ENCODE measurements around the gene RALY. TPM values are rescaled to one million over a fixed set of nuclear protein-coding genes. Genes with fewer than 3 reads are reported as not detected.

Gene RALY
- total RNA-seq, 1 experiment from 2014 or later: 164 TPM

DNA sequence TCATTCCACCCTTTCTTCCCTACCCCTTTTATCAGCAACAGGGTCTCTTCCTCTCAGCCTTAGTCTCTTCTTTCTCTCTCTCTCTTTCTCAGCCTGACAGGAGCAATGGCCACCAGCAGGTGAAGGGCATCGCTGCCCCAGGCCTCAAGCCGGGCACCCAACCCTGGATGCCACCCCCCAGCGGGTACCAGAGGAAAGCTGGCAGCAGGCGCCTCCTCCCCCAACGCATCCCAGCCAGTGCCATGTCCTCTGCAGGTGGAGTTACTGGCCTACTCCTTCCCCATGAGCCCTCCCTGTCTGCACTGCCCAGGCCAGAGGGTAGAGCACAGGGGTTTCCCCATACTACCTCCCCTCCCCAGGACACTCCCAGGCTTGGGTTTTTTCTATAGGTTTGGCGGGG, 86.1 kb downstream of the RALY start:
- Histone ChIP-seq H3K36me3 (replicated peaks; ENCODE audit: control insufficient read depth, insufficient read depth, low read length) (peaks cover 24% of the 10 kb centered on the region), H3K4me3 (ENCODE audit: insufficient read depth, low read depth, low read length) (no peak overlapping the region), H3K27me3 (ENCODE audit: control insufficient read depth, insufficient read depth, low read length) (no peaks in the 10 kb centered on the region)
- no peak for DNase-seq

DNA sequence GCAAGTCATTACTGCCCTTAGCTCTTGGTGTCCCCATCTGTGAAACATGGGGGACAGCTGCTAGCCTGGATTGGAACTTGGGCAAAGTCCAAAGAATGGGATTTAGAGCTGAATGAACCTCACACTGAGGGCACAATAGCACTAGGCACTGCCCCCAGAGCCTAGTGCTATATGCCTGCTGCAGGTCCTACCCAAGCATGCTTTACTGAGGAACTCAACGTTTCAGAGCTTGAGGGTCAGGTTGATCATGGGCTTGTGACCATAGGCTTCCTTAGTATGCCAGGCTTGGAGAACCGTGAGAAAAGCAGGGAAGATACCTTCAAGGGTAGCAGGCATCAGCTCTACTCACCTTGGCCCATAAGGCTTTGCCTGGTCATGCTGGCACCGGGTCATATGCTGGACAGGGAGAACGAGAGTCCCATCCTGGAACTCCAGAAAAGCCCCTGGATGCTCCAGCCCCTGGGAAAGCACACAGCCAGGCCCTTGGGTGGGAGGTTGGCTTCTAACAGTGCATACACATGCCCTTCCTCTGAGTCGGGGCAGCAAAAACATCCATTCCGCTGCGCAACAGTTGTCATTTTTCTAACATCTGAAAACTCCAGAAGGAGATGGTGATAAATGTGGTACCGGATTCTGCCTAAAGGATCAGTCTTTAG, 88.6 kb downstream of the RALY start:
- Histone ChIP-seq H3K27me3 (ENCODE audit: control insufficient read depth, insufficient read depth, low read length) (no peaks in the 10 kb centered on the region), H3K4me3 (ENCODE audit: insufficient read depth, low read depth, low read length) (no peak overlapping the region), H3K36me3 (replicated peaks; ENCODE audit: control insufficient read depth, insufficient read depth, low read length) (peaks cover 19% of the 10 kb centered on the region)
- no peak for DNase-seq

DNA sequence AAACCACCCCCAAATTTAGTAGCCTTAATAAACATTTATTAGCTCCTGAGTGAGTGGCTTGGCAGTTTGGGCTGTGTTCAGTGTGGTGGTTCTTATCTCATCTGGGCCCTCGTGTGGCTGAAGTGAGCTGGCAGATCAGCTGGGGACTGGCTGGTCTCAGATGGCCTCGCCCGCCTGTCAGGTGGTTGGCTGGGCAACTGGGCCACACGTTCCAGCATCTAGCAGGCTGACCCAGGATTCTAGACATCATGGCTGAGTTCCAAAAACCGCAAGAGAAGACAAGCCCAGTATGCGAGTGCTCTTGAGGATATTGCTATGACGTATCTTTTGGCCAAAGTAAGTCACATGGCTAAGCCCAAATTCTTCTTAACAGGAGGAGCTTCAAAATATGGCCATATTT, 89.4 kb downstream of the RALY start:
- no peaks in the 10 kb centered on the region for H3K27me3 ChIP-seq (ENCODE audit: control insufficient read depth, insufficient read depth, low read length)
- peaks cover 16% of the 10 kb centered on the region for H3K36me3 ChIP-seq (replicated peaks; ENCODE audit: control insufficient read depth, insufficient read depth, low read length)
- no peak overlapping the region for H3K4me3 ChIP-seq (ENCODE audit: insufficient read depth, low read depth, low read length)
- DNase-seq: no peak

DNA sequence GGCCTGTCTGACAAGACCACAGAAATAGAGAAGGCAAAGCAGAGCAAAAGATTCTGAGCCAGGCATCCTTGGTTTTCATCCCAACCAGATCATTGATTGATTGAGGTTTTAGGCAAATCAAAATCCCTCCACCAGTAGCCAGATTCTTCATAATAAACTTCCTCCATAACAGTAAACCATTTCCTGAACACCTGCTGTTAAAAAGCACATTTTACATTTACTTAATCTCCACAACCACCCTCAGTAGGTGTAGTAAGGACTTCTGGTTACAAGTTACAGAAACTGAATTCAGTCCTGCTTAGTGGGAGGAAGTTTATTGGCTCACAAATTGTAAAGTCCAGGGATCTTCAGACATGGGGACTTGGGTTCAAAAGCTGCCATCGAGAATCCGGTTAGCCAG, 90.1 kb downstream of the RALY start:
- Histone ChIP-seq H3K27me3 (ENCODE audit: control insufficient read depth, insufficient read depth, low read length) (no peaks in the 10 kb centered on the region), H3K4me3 (ENCODE audit: insufficient read depth, low read depth, low read length) (no peak overlapping the region), H3K36me3 (replicated peaks; ENCODE audit: control insufficient read depth, insufficient read depth, low read length) (peaks cover 19% of the 10 kb centered on the region)
- no peak for DNase-seq

DNA sequence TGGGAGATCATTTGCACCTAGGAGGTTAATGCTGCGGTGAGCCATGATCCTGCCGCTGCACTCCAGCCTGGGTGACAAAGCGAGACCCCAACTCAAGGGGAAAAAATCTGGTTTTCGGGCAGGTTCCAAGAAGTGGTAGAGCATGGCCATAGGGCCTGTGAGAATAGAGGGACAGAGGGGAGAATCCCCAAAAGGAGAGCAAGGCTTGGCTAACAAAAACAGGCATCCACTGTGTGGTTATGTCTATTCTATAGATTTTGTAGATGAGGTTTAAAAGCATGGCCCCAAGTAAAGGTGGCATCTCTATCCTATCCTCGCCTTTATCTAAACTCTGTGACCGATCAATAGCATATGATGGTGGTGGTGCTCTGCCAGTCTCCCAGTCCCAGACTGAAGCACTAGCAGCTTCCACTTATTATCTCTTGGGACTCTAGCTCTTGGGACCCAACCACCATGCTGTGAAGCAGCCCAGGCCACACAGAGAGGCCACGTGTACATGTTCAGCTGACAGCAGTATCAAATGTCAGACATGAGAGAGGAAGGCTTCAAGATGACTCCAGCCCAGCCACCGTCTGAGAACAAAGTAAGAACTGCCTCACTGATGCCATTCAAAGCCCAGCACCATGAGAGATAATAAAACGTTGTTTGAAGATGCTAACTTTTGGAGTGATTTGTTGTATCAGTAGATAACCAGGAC, 90.7 kb downstream of the RALY start:
- H3K36me3 ChIP-seq (replicated peaks; ENCODE audit: control insufficient read depth, insufficient read depth, low read length): peaks cover 22% of the 10 kb centered on the region

DNA sequence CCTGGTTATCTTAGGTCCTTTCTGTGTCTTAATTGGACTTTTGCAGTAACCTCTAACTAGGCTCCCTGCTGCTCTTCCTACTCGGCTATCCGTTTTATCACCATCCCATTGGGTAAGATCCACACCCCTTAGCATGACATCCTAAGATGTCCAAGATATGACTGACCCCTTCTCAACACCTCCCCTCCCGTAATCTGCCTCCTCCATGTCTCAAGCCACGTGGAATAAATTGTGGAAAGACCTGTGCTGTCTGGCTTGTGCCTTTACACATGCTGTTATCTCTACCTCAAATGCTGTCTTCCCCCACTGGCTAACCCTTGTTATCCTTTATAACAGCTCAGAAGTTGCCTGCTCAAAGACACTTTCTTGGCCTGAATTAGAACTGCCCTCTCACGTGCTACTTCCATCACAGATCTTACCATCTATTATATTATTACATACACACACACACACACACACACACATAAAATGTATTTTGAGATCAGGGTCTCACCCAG, 91.9 kb downstream of the RALY start:
- no peak overlapping the region for H3K4me3 ChIP-seq (ENCODE audit: insufficient read depth, low read depth, low read length)
- H3K27me3 ChIP-seq (ENCODE audit: control insufficient read depth, insufficient read depth, low read length): no peaks in the 10 kb centered on the region
- H3K36me3 ChIP-seq (replicated peaks; ENCODE audit: control insufficient read depth, insufficient read depth, low read length): peaks cover 26% of the 10 kb centered on the region
- no peak for DNase-seq

More for the DNA sequence above, 90.7 kb downstream of the RALY start:
- H3K27me3 ChIP-seq (ENCODE audit: control insufficient read depth, insufficient read depth, low read length): no peaks in the 10 kb centered on the region
- DNase-seq: no peak
- no peak overlapping the region for H3K4me3 ChIP-seq (ENCODE audit: insufficient read depth, low read depth, low read length)

DNA sequence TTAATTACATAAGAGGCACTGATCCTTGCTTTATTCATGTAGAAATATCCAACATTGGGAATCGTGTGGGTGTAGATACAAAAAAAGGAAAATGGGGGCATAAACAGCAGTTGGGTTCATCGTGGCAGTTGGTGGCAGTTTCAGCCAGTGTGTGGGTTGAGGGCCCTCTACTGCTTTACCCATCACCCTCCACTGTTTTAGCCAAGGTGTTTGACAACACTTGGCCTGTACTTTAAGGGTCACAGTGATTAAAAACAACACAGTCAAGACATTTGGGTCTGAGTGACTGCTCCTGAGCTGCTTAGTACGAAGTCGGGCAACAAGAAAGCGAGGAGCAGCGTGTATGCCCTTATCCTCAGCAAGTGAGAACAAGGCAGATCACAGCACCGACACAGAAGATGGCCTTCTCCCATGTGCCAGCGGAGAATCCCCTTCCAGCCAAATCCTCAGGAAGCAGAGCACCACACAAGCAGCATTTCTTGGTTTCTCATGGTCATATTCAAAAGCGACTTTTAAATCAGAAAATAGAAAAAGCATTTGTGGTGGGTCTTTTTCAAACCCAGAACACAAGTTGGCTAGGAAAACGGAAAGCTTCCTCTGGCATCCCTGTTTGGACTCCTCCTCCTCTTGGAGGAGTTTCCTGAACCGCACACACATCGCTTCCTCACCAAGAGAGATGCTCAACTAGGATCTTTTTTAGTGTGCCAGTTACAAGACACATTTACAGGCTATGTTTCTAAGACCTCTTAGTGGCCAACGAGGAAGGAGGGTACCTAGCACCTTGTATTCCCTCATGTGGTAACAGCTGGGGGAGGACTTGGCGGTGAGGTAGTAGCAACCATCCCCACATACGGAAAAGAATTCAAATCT, 94.8 kb downstream of the RALY start:
- Histone ChIP-seq H3K4me3 (ENCODE audit: insufficient read depth, low read depth, low read length) (no peak overlapping the region), H3K27me3 (ENCODE audit: control insufficient read depth, insufficient read depth, low read length) (no peaks in the 10 kb centered on the region), H3K36me3 (replicated peaks; ENCODE audit: control insufficient read depth, insufficient read depth, low read length) (peaks cover 37% of the 10 kb centered on the region)
- DNase-seq: no peak

DNA sequence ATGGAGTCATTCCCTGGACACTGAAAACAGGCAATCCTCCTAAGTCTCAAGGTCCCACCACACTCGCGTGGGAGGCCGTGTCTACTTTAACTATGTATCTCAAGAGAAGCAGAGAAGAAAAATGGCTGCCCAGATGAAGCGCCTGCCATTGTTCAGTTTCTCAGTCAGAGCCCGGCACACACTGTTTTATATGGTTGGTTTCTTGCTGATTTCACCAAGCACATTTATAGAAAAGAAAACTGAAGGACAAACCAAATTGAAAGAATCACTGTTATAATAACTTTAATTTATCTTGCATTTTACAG, 95.4 kb downstream of the RALY start:
- DNase-seq: no peak
- Histone ChIP-seq H3K27me3 (ENCODE audit: control insufficient read depth, insufficient read depth, low read length) (no peaks in the 10 kb centered on the region), H3K36me3 (replicated peaks; ENCODE audit: control insufficient read depth, insufficient read depth, low read length) (peaks cover 42% of the 10 kb centered on the region), H3K4me3 (ENCODE audit: insufficient read depth, low read depth, low read length) (no peak overlapping the region)

DNA sequence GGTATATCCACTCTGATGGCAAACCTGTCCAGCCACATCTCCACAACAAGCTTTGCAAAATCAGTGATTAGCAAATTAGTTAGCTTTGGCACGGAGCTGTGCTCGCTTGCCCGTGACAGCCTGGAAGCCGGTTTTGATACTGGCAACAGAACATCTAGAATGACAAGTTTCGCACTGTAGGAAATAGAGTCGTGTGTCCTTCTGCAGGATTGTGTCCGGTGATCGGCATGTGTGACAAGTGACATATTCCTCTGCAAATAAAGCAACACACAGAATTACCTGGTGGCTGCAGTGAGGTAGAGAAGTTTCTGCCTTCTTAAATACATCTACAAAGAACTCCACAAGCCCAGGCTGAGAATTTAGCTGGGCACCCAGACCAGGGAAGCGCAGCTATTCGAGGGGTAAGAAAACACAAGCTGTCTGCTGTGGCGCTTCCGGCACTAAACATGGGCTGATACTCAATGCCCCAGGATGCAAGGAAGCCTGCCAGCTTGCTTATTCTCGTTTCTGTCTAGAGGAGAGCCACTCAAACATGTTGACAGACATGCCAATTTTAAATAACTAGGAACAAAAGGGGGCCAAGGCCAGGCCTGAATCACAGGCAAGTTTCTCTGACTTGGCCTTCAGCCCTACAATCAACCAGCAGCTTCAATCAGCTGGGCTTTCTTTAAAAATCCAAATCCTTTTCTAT, 96.1 kb downstream of the RALY start:
- DNase-seq: no peak
- Histone ChIP-seq H3K4me3 (ENCODE audit: insufficient read depth, low read depth, low read length) (no peak overlapping the region), H3K27me3 (ENCODE audit: control insufficient read depth, insufficient read depth, low read length) (no peaks in the 10 kb centered on the region), H3K36me3 (replicated peaks; ENCODE audit: control insufficient read depth, insufficient read depth, low read length) (peaks cover 46% of the 10 kb centered on the region)

DNA sequence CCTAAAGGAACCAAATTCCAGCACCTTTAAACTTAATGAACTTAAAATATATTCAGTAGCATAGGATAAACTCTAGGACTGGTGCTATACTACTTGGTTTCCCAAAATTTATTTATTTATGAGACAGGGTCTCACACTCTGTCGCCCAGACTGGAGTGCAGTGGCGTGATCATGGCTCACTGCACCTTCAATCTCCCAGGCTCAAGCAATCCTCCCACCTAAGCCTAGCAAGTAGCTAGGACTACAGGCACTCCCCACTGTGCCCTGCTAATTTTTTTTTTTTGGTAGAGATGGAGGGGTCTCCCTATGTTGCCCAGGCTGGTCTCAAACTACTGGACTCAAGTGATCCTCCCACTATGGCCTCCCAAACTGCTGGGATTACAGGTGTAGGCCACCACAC, 96.9 kb downstream of the RALY start:
- peaks cover 52% of the 10 kb centered on the region for H3K36me3 ChIP-seq (replicated peaks; ENCODE audit: control insufficient read depth, insufficient read depth, low read length)
- no peaks in the 10 kb centered on the region for H3K27me3 ChIP-seq (ENCODE audit: control insufficient read depth, insufficient read depth, low read length)
- no peak for DNase-seq
- no peak overlapping the region for H3K4me3 ChIP-seq (ENCODE audit: insufficient read depth, low read depth, low read length)

DNA sequence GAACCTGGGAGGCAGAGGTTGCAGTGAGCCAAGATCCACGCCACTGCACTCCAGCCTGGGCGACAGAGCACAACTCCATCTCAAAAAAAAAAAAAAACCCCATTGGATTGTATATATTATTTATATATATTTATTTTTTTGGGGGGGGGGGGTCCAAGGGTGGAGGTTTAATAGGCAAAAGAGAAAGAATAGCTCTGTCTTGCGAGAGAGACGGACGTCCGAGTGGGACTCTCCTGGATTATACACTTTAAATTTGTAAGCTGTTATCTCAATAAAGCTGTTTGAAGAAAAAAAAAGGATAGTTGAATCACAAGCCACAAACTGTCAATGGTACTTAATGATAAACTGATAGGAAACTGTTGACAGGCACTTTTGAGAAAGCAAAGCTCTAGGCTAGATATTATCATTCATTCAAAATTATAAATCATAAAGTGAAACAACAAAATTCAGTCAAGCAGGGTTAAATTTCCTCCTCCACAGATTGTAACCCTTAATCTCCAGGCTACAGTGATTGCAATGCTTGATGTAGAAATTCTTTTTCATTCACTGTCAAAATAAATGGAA, 98.0 kb downstream of the RALY start:
- Histone ChIP-seq H3K36me3 (replicated peaks; ENCODE audit: control insufficient read depth, insufficient read depth, low read length) (peaks cover 62% of the 10 kb centered on the region), H3K27me3 (ENCODE audit: control insufficient read depth, insufficient read depth, low read length) (no peaks in the 10 kb centered on the region), H3K4me3 (ENCODE audit: insufficient read depth, low read depth, low read length) (no peak overlapping the region)
- DNase-seq: no peak

DNA sequence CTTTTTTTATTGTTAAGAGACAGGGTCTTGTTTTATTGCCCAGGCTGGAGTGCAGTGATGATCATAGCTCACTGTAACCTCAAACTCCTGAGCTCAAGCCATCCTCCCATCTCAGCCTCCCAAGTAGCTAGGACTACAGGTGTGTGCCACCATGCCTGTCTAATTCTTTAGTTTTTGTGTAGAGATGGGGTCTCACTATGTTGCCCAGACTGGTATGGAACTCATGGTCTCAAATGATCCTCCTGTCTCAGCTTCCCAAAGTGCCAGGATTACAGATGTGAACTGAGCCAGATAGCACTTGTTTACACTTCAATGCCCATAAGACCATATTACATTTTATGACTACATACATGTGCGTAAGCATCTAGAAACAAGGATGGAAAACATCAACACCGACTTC, 100.2 kb downstream of the RALY start:
- H3K4me3 ChIP-seq (ENCODE audit: insufficient read depth, low read depth, low read length): no peak overlapping the region
- no peaks in the 10 kb centered on the region for H3K27me3 ChIP-seq (ENCODE audit: control insufficient read depth, insufficient read depth, low read length)
- DNase-seq: no peak
- H3K36me3 ChIP-seq (replicated peaks; ENCODE audit: control insufficient read depth, insufficient read depth, low read length): peaks cover 67% of the 10 kb centered on the region

DNA sequence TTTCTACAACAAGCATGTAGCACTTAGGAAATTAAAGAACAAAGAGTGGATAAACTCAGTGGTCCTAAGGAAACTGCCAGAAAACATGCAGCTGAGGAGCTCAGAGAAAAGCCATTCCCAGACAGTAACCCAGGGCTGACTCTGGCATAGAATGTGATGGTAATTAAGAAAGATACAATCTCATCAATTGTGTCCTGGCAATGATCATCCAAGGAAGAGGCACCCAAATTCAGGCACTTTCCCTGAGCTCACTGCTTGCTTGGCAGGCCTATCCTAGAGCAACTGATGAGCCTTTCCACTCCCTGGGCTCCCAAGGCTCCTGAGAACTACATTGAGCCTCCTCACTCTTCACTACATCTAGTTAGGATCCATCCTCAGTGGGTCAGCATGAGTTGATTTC, 102.1 kb downstream of the RALY start:
- H3K4me3 ChIP-seq (ENCODE audit: insufficient read depth, low read depth, low read length): no peak overlapping the region
- peaks cover 63% of the 10 kb centered on the region for H3K36me3 ChIP-seq (replicated peaks; ENCODE audit: control insufficient read depth, insufficient read depth, low read length)
- no peak for DNase-seq
- H3K27me3 ChIP-seq (ENCODE audit: control insufficient read depth, insufficient read depth, low read length): no peaks in the 10 kb centered on the region

DNA sequence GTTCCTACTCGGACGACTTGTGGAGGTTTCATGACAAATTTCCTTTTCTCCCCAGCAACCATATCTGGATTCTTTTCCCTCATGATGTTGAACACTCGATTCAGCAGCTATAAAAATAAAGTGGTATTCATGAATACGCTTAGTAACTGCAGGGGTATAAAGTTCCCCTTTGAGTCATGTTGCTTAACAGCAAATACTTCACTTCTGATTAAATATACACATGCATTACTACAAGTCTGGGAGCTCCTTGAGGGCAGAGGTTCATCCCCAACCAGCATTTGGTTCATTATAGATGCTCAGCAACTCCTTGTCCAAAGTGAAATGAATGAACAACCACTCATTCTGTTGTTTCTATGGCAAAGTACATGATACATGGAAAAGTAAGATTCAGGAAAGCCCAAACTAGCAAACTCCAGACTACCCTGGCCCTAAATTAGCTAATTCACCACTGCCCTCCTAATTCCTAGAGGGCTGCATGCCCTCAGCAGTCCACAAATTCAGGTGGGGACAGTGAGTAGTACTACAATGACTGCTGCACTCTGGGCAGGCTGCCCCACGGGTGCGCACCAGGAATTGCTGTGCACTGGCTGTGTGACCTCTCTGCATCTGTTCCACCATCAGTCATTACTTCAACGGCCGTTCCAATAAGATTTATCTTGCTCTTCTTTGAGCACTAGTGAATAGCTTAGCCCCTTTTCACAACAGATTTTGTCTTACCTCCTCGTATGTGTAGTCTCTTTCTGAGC, 103.2 kb downstream of the RALY start:
- no peak overlapping the region for H3K4me3 ChIP-seq (ENCODE audit: insufficient read depth, low read depth, low read length)
- no peaks in the 10 kb centered on the region for H3K27me3 ChIP-seq (ENCODE audit: control insufficient read depth, insufficient read depth, low read length)
- DNase-seq: no peak
- peaks cover 63% of the 10 kb centered on the region for H3K36me3 ChIP-seq (replicated peaks; ENCODE audit: control insufficient read depth, insufficient read depth, low read length)

All from H7 (cell line).